GM12872 (cell line): Measurements from ENCODE around the gene ITPKC.

Experiments used
- CTCF ChIP-seq: IDR thresholded peaks from 3 replicates; pipeline ENCODE4 v1.5.1; 2011; ENCODE audit warnings: low read depth, mild to moderate bottlenecking, low read length, moderate library complexity; ENCODE audit not compliant: insufficient read depth

Gene ITPKC

GRCh38 chr19:40726279-40726678 lies 9.4 kb downstream of the ITPKC start:
- TF ChIP-seq CTCF: no peak

GRCh38 chr19:40733149-40733548 lies 16.2 kb downstream of the ITPKC start:
- TF ChIP-seq CTCF: no peak

GRCh38 chr19:40735013-40735771 lies 18.3 kb downstream of the ITPKC start:
- no peak for TF ChIP-seq CTCF

GRCh38 chr19:40736661-40737060 lies 19.7 kb downstream of the ITPKC start:
- TF ChIP-seq CTCF: no peak

- no peak for TF ChIP-seq CTCF
Measured at GRCh38 chr19:40737102-40737644, 20.3 kb downstream of the ITPKC start.

- TF ChIP-seq CTCF: no peak
Measured at GRCh38 chr19:40739030-40739839, 22.3 kb downstream of the ITPKC start.
